HG03378 (cell line): ENCODE data around the gene ZFAND2B.

Experiments used
- ATAC-seq: cut with Tn5 transposase; IDR thresholded peaks from one replicate; pipeline ENCODE4 v1.9.1; 2021; ENCODE audit warnings: mild to moderate bottlenecking, moderate library complexity; ENCODE audit not compliant: unreplicated experiment

ZFAND2B gene

GRCh38 chr2:219220652-219221402 is 14.2 kb downstream of the ZFAND2B start:
- ATAC-seq, result no peak

- no peak for ATAC-seq
These were observed 15.5 kb downstream of the ZFAND2B start for GRCh38 chr2:219221957-219222518.

DNA sequence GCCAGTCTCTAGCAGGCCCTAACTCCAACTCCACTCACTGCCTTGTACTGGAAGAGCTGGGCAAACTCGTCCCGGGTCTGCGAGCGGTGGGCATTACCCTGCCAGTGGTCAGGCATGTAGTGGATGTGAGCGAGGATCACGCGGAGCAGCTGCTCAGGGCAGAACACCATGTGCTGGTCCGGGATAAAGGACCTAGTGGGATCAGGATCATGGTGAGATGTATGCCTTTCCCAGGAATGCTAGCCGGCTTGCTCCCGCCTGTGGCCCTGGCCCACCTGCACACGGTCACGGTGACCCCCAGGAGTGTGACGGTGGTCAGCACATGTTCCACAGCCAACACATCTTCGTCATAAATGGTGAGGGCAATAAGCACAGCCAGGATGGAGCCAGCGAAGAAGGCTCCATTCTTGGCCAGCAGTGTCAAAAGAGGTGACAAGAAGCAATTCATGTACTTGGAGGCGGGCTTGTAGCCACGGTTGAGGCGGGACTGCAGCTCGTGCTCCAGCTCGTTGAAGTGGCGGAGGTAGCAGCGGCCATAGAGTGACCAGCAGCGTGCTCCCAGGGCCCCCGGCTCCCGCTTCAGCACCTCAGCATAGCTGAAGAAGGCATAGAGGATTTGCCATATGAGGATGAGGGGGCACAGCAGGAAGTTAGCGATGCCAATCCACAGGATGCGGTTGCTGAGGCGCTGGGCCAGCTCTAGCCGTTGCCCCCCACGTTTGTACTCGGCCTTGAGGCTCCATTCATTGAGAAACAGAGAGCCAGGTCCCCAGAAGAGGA is 17.4 kb downstream of the ZFAND2B start:
- no peak for ATAC-seq

DNA sequence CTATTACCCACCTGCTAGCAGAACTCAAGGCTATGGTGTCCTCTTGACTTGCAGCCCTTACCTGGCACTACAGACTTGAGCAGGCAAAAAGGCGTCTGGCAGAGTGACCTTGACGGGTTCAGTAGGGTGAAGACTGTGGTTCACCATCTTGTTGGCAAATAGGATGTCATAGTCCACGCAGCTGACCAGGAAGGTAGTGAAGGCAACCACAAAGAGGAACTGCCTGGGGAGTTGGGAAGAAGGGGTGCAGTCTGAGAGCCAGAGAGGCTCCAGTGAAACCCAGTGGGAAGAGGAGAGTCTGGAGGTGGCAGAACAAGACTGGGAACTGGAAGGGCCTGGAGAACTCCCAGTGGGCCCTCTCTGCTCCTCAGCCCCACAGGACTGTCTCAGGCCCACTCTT is 18.8 kb downstream of the ZFAND2B start:
- no peak for ATAC-seq

GRCh38 chr2:219228041-219228910 is 21.7 kb downstream of the ZFAND2B start:
- no peak for ATAC-seq

GRCh38 chr2:219228911-219229304 is 22.3 kb downstream of the ZFAND2B start:
- peak; percentile 6 for ATAC-seq

DNA sequence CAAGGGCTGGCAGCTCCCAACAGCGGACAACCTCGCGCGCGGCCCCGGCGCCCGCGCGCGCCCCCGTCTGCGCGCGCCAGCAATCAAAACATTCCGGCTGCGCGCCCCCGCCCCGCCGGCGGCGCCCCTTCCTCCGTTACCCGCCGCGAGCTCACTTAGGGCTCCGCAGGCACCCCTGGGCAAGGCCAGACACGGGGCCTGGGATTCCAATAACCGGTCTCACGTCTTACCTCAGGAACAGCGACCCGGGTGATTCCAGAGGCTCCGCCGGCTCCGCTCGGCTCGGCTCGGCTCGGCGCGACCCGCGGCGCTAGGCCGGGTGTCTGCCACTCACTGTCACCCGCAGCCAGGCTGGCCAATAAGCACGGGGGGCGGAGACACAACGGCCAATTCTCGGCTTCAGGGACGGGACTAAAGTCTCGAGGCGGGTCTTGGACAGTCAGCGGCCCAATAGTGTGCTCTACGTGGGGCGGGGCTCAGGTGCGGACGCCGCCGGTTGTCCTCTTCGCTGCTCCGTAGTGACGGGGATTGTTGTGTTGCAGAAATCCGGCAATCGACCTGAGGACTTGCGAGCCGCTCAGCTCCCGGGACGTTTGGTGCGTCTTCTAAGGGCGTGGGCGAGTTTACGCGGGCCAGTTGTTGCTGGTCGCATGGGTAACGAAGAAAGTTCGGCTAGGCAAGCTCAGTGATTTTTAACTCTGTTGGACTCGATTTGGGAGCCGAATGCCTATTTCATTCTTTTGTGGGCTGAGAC is 22.9 kb downstream of the ZFAND2B start, which contains the start of the genes ANKZF1 and ATG9A:
TSS of gene ANKZF1 (plus strand) at position 502 of the 754 bp plus-strand sequence. CDS start 452 bp downstream, outside the sequence.
TSS of gene ATG9A (minus strand) at position 332 of the 754 bp plus-strand sequence. CDS start 1,612 bp downstream, outside the sequence.
- peak; percentile 94 for ATAC-seq

GRCh38 chr2:219230059-219230540 is 23.5 kb downstream of the ZFAND2B start:
- ATAC-seq, result peak; percentile 6

- ATAC-seq, result no peak
These were observed 27.7 kb downstream of the ZFAND2B start for GRCh38 chr2:219234331-219234730.

DNA sequence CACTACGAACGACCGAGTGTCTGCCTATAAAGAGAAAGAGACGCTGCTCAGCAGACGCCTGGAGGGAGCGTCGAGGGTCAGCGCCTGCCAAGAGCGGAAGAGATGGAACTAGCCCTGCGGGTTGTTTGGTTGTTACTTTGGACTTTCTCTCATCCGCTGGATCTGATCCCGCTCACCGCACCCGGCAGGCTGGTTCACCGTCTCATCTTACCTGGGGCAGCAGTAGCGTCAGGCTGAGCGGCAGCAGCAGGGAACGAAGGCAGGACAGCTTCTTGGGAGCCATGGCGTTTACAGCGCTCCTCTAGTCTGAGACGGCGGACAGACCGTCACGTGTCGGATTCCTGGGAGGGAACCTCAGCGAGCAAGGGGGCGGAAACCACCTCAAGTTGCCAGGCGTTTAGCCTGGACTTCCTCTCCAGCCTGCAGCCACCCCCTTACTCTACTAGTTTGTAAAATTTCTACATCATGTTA is 36.7 kb downstream of the ZFAND2B start:
- ATAC-seq, result no peak

DNA sequence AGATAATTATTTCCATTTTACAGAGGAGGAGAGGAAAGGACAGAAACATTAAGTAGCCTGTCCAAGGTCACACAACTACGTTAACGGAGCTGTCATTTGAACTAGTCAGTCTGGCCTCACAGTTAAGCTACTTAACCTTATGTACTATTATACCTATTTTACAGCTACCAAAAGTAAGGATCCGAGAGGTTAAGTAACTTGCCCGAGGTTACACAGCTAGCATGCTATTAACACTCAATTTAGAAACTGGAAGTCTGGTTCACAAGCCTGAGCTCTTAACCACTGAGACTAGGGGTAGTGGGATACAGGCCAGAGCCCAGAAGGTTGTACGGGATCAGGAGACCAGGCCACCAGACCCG is 38.2 kb downstream of the ZFAND2B start:
- ATAC-seq, result no peak

DNA sequence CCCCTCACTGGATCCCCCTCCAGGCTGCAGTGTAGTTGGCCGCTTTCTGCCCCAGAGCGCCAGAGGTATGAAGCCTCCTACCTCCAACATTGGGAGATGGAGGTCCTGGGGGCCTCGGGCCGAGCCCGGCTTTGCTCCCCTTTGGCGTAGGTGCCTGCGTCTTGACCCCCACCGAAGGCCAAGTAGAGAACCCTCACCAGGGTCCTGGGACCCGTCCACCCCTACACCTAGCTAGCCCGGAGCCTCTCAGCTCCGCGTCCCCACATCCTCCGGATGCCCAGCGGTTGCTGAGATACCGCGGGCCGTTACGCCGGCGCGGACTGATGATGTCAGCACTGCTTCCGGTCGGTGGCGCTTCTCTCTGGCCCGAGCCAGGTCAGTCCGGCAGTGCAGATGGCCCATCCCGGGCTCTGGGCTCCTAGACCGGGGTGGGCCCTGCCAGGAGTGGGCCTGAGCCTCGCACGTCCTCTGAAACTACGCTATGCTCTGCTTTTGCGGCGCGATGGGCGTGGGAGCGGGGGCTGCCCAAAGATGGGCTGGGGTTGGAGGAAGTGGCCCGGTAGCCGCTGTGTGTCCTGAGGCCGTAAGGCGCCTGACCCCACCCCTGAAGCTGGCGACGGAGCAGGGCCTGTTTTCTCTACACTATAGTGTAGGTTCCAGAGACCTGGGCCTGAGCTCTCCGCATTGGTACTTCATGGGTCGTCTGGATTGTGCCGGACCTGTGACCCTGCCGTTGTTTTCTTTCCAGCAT is 38.7 kb downstream of the ZFAND2B start, which contains the start of the genes GLB1L and STK16:
TSS of gene GLB1L (minus strand) at position 297 of the 751 bp plus-strand sequence. CDS start 1,871 bp downstream, outside the sequence.
TSS of gene STK16 (plus strand) at position 332 of the 751 bp plus-strand sequence. CDS start 521 bp downstream, outside the sequence.
- peak; percentile 65 for ATAC-seq

GRCh38 chr2:219245899-219246230 is 39.3 kb downstream of the ZFAND2B start:
- no peak for ATAC-seq

DNA sequence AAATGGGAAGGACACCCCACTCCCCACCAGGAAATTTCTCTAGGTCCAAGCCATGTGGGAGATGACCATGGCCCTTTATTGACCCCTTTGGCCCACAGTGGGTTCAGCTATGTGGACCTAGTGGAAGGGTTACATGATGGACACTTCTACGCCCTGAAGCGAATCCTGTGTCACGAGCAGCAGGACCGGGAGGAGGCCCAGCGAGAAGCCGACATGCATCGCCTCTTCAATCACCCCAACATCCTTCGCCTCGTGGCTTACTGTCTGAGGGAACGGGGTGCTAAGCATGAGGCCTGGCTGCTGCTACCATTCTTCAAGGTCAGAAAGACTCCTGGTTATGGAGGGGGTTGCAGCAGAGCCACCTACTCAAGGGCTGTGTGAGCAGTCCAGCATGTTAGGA is 40.0 kb downstream of the ZFAND2B start:
- no peak for ATAC-seq

DNA sequence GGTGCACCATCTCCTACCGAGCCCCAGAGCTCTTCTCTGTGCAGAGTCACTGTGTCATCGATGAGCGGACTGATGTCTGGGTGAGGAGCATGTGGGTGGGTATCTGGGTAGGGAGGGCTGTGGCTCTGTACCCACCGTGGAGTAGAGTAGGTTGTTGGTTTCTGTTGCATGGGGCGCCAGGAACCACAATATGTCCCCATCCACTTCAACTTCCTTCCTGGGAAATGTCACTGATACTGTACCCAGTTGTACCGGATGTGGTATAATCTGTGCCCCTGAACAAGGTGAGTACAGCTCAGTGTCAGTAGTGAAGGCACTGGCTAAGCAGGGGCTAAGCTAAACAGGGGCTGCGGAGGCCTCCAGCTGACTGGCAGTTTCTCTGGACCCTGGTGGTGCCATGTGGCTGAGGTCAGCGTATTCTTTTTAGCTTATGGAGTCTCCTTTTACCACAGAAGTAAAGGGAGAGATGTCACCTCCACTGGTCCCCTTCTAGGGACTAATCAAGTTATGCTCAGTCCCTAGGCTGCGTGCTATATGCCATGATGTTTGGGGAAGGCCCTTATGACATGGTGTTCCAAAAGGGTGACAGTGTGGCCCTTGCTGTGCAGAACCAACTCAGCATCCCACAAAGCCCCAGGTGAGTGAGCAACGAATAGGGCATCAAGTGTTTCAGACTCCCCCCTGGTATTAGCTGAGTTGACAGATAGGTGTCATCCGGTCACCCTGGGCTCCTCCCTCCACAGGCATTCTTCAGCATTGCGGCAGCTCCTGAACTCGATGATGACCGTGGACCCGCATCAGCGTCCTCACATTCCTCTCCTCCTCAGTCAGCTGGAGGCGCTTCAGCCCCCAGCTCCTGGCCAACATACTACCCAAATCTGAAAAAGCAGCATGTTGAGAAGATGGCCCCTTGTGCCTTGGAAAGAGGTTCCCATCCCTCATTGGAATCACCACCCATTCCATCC is 41.4 kb downstream of the ZFAND2B start:
- no peak for ATAC-seq

- no peak for ATAC-seq
These were observed 42.2 kb downstream of the ZFAND2B start for GRCh38 chr2:219248845-219249202.

DNA sequence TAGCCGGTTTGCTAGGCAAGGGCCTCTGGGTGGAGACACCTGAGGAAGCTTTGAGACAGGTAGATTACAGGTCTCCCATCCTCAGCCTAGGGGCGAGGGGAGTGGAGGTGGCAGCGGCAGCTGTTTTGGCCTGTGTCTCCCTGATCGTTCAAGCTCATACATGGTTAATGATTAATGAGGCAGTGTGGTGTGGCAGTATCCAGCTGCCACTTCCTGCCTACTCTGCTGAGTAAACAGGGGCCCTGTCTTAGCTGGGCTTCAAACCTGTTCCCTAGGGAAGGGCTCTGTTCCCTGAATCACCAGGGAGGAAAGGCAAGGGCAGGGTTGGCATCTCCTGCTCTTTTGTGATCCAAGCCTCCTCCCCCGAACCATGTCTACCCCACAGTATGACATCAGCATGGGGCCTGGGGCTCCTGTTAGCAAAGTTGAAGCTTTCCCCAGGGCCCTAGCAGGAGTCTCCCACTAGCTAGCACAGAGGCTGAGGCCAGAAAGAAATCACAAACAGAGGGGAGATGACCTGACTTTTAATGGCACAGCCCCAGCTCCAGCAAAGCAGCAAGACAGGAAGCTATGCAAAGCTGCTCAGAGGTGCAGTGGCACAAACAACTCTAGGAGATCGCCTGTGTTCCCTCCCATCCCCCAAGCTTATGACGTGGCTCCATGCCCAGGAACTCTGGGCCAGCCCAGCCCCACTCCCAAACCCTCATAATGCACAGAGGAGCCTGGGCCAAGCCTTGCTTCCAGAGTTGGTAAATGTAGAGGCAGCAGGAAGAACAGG is 42.8 kb downstream of the ZFAND2B start:
- ATAC-seq, result peak; percentile 43
